GM21423 (cell line): ENCODE data around the gene RFC5.
"Not testable (repeated sequence)": the region's sequence is repeated elsewhere in the genome, so short reads cannot be mapped to it uniquely, and the experiment has no call there.

Experiments
- ATAC-seq: cut with Tn5 transposase; IDR thresholded peaks from one replicate; pipeline ENCODE4 v1.9.1; 2021; ENCODE audit warnings: mild to moderate bottlenecking, moderate library complexity; ENCODE audit not compliant: unreplicated experiment

The RFC5 gene

DNA sequence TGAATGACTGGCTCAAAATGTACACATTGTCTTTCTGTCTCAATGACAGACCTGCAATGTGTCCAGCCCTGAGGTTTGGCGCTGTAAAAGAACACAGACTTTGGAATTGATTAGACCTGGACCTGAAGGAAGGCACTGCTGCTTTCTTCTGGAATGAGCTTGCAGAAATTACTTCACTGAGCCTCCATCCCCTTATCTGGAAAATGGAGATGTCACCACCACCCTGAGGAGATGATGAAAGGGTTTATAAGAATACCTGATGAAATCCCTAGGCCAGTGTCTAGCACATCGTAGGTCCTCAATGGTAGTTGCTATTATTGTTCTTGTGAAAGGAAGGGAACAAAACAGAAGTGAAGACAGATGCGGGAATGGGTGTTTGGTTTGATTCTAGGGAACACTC lies 54.1 kb downstream of the RFC5 start:
- ATAC-seq: no peak

DNA sequence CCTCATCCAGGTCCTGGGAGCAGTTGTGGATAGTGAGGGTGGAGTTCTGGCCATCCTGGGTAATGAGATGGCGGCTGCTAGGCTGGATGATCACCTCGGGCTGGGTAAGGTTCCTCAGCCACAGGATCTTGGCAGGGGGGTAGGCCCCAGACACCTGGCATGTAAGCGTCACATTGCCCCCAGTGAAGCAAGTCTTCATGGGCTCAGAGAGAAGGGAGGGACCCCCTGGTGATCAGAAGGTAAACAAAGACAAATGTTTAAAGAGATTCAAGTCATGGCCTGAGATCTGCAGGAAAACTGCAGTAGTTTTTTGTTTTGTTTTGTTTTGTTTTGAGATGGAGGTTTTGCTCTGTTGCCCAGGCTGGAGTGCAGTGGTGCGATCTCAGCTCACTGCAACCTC lies 57.3 kb downstream of the RFC5 start:
- ATAC-seq: no peak

DNA sequence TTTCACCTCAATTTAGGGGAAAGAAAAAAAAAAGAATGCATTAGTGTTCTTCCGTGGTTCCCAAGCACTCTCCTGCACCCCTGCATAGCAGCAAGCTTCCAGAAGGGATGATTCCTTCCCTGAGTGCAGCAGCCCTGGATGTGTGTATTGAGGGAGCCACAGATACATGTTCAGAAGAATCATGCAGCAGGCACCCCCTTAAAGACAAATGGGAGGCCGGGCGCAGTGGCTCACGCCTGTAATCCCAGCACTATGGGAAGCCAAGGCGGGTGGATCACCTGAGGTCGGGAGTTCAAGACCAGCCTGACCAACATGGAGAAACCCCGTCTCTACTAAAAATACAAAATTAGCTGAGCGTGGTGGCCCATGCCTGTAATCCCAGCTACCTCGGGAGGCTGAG lies 65.0 kb downstream of the RFC5 start:
- not testable (repeated sequence) for ATAC-seq
